Activated B cell treated with CpG ODN at 0.5 μM for 24 hours (primary cell): ENCODE data around the gene RPL23. TPM values are rescaled to one million over a fixed set of nuclear protein-coding genes. Genes with fewer than 3 reads are reported as not detected.

Source experiments
- ATAC-seq: fragments of 200-7000 bp; cut with Tn5 transposase; one replicate; pipeline ENCODE4 v1.10.0; 2021; ENCODE audit warnings: low read depth, mild to moderate bottlenecking, moderate library complexity
- CTCF ChIA-PET: fragments of 350-600 bp; sonication (Branson Sonifier 250); formaldehyde crosslinking; loops from one replicate; lab custom pipeline; 2021; ENCODE audit warnings: antibody characterized with exemption; lab: Charles Lee
- POLR2A ChIA-PET: fragments of 350-600 bp; sonication (Branson Sonifier 250); formaldehyde crosslinking; loops from one replicate; lab custom pipeline; 2021; ENCODE audit warnings: antibody characterized with exemption; lab: Charles Lee
- DNase-seq: peaks from one replicate; pipeline ENCODE4 v3.0.0; 2022
- H3K27ac Mint-ChIP-seq: one replicate; pipeline ENCODE4 v1.8.0; 2020; ENCODE audit warnings: mixed read lengths
- H3K27me3 Mint-ChIP-seq: one replicate; pipeline ENCODE4 v1.8.0; 2021; ENCODE audit warnings: mixed read lengths
- H3K36me3 Mint-ChIP-seq: one replicate; pipeline ENCODE4 v1.8.0; 2021; ENCODE audit warnings: low read depth, mixed read lengths
- H3K4me1 Mint-ChIP-seq: one replicate; pipeline ENCODE4 v1.8.0; 2021; ENCODE audit warnings: mixed read lengths
- H3K4me3 Mint-ChIP-seq: one replicate; pipeline ENCODE4 v1.8.0; 2020; ENCODE audit warnings: mild to moderate bottlenecking, mixed read lengths
- H3K9me3 Mint-ChIP-seq: one replicate; pipeline ENCODE4 v1.8.0; 2020; ENCODE audit warnings: mixed read lengths
- intact Hi-C: fragments of 100-400 bp; cut with micrococcal nuclease; formaldehyde crosslinking; loops from one replicate; pipeline ENCODE4 v1.15.1; 2024
- total RNA-seq: library from RNA; stranded (reverse); gene quantifications from 2 replicates; pipeline ENCODE4 v1.2.3, GENCODE V29; 2022
- TF ChIP-seq, protein P1 (sequence below): fragments of 200-600 bp; IDR thresholded peaks from one replicate; pipeline ENCODE4 v1.8.0; 2022; ENCODE audit warnings: antibody characterized with exemption, mild to moderate bottlenecking

Gene RPL23
- total RNA-seq, 1 donor from 2014 or later = 2,652 TPM

DNA sequence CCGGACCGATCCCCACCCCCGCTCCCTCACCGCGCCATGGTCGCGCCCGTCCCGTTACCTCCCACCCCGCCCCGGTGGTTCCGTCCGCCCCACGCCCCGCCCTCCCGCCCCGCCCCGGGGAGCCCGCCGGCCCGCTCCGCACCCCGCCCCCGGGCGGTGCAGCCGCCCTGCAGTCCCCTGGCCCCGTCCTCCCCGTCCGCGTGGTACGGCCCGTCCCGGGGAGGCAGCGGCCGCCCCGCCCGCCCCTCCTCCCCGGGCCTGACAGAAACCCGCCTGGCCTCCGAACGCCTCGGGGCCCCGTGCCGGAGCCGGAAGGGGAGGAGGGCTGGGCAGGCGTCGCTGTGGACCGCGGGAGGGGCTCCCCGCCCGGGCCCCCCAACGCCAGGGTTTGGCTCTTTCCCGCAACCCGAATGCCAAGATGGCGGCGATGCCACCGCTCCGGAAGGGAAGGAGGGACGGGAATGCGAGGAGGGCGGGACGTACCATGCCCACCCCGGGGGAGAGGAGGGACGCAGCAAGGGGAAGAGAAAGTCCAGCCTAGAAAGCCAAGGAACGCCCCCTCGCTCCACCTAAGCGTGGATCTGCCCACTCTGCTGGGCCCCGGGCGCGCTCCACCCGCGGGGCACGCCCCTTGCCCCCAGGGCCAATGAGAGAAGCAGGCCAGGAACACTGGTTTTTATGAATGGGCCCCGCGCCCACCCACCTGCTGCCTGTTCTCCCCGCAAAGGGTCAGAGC is 53.9 kb downstream of the RPL23 start, which contains the start of gene PIP4K2B:
Gene PIP4K2B, minus strand, starts transcription at position 56 of the 736 bp plus-strand sequence. CDS start 132 bp downstream, outside the sequence.
- peaks cover 32% of the 10 kb centered on the region for H3K4me1 Mint-ChIP-seq
- H3K36me3 Mint-ChIP-seq = peaks cover 43% of the 10 kb centered on the region
- H3K27ac Mint-ChIP-seq = peak within 1 kb of the TSS; percentile 87
- peak; percentile 86 for DNase-seq
- H3K9me3 Mint-ChIP-seq = no peaks in the 10 kb centered on the region
- ChIA-PET CTCF (interaction anchor here (0.8 kb wide), 1 partner anchor 354 kb away, joined by 4 read pairs; no protein-coding TSS in a partner anchor), POLR2A (interaction anchor here (0.7 to 2.7 kb wide), 9 partner anchors 9 to 1441 kb away, joined by 3 to 16 read pairs (median 6); partner anchors contain the start of genes CDK12, CWC25, LASP1 and MLLT6)
- ATAC-seq = peak; percentile 85
- H3K4me3 Mint-ChIP-seq = peak within 1 kb of the TSS; percentile 88
- H3K27me3 Mint-ChIP-seq = no peaks in the 10 kb centered on the region
- TF ChIP-seq, protein P1, sequence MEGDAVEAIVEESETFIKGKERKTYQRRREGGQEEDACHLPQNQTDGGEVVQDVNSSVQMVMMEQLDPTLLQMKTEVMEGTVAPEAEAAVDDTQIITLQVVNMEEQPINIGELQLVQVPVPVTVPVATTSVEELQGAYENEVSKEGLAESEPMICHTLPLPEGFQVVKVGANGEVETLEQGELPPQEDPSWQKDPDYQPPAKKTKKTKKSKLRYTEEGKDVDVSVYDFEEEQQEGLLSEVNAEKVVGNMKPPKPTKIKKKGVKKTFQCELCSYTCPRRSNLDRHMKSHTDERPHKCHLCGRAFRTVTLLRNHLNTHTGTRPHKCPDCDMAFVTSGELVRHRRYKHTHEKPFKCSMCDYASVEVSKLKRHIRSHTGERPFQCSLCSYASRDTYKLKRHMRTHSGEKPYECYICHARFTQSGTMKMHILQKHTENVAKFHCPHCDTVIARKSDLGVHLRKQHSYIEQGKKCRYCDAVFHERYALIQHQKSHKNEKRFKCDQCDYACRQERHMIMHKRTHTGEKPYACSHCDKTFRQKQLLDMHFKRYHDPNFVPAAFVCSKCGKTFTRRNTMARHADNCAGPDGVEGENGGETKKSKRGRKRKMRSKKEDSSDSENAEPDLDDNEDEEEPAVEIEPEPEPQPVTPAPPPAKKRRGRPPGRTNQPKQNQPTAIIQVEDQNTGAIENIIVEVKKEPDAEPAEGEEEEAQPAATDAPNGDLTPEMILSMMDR = no peak
- intact Hi-C loops = loop anchor here (1.0 to 2.0 kb wide), 7 partner anchors 26 to 353 kb away; partner anchors contain the start of genes CWC25, PSMB3 and RPL23

DNA sequence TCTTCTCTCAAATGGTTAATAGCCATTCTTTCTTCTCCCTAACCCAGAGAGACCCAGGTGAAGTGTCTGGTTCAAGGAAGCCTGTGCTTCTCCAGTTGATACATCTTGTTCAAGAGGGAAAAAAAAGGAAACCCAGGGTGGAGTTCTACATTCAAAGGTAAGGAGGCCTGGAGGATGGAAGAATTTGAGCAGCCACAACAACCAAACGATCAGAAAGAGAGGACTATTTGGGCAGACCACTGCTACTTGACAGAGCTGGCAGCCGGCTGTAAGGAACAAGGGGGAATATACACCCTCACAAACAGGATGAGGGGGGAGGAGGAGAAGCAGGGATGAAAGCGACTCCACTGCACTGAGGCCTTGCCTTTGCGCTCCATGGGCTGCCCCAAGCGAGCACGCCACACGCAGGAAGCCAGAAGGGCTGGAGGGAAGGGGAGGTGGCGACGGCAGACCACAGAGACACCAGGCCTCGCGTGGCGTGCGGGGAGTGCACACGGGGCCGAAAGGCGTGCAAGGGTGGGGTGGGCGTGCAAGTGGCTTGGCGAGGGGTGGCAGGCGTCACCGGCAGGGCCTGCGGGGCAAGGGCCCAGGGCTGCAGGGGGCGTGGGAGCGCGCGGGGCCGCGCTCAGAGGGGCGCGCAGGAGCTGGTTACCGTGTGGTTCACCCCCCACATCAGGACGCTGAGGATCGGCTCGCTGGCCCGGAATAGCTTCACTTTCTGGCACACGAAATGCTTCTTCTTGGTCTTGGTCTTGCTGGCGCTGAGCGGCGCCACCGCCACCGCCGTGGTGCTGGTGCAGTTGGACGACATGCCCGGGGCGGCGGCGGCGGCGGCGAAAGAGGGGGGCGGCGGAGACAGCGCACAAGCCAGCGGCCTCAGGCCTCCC is 54.7 kb downstream of the RPL23 start:
- DNase-seq (no peak), ATAC-seq (peak; percentile 6)
- TF ChIP-seq, protein P1 = no peak
- Mint-ChIP-seq H3K4me1 (peaks cover 37% of the 10 kb centered on the region), H3K27ac (peak overlapping the region; percentile 81), H3K4me3 (peak overlapping the region; percentile 88), H3K9me3 (no peaks in the 10 kb centered on the region), H3K27me3 (no peaks in the 10 kb centered on the region), H3K36me3 (peaks cover 40% of the 10 kb centered on the region)
- intact Hi-C loops = loop anchor here (1.0 to 2.0 kb wide), 5 partner anchors 12 to 354 kb away; partner anchors contain the start of genes CWC25 and PSMB3
- ChIA-PET CTCF (interaction anchor here (0.8 kb wide), 1 partner anchor 355 kb away, joined by 4 read pairs; no protein-coding TSS in a partner anchor), POLR2A (interaction anchor here (0.6 to 2.7 kb wide), 9 partner anchors 46 to 1441 kb away, joined by 3 to 16 read pairs (median 4); partner anchors contain the start of genes CDK12, LASP1, MLLT6 and PSMB3)

Other genes starting within 250 kb of the RPL23 start
- gene SRCIN1, start 247.8 kb downstream of the RPL23 start, total RNA-seq = 0.24 and 0.35 TPM in 2 replicates
- 2.8 and 3.0 TPM in 2 replicates for gene EPOP, start 178.8 kb downstream of the RPL23 start, total RNA-seq
- gene MLLT6, start 148.4 kb downstream of the RPL23 start, total RNA-seq = 166 and 192 TPM in 2 replicates
- 11.2 and 12.1 TPM in 2 replicates for gene CISD3, start 123.4 kb downstream of the RPL23 start, total RNA-seq
- gene PCGF2, start 105.4 kb downstream of the RPL23 start, total RNA-seq = not detected in 2 replicates
- gene PSMB3, start 101.0 kb downstream of the RPL23 start, total RNA-seq = 234 and 250 TPM in 2 replicates
- gene PIP4K2B, start 54.2 kb downstream of the RPL23 start, total RNA-seq = 32.1 and 33.0 TPM in 2 replicates
- 35.6 and 38.3 TPM in 2 replicates for gene CWC25, start 28.4 kb downstream of the RPL23 start, total RNA-seq
- gene LASP1, start 16.3 kb upstream of the RPL23 start, total RNA-seq = 117 and 127 TPM in 2 replicates
- not detected in 2 replicates for gene FBXO47, start 113.7 kb upstream of the RPL23 start, total RNA-seq